ENCODE measurements around the gene MTHFR.

MTHFR gene

DNA sequence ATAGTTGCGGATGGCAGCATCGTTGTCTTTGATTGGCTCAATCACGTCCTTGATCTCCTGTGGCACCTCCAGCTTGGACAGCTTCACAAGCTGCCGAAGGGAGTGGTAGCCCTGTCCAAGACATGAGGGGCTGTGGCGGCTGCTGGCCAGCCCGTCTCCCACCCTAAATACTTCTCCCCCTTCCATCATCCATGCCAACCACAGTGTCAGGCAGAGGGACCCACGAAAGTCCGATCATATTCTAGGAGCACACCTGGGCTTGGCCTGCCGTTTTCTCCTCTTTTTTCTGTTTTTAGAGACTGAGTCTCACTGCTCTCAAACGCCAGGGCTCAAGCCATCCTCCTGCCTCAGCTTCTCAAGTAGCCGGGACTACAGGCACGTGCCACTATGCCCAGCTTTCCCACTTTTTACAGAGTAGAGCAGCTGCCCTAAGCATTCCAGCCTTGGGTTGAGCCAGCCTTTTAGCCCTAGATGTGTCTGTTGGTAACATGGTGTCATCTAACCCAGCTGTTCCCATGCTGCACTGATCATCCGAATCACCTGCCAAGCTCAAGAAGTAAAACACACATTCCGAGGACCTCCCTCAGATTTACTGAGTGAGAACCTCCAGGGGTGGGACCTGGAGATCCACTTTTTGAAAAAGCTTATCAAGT lies 10.4 kb downstream of the MTHFR start:
- no peak for DNase-seq

DNA sequence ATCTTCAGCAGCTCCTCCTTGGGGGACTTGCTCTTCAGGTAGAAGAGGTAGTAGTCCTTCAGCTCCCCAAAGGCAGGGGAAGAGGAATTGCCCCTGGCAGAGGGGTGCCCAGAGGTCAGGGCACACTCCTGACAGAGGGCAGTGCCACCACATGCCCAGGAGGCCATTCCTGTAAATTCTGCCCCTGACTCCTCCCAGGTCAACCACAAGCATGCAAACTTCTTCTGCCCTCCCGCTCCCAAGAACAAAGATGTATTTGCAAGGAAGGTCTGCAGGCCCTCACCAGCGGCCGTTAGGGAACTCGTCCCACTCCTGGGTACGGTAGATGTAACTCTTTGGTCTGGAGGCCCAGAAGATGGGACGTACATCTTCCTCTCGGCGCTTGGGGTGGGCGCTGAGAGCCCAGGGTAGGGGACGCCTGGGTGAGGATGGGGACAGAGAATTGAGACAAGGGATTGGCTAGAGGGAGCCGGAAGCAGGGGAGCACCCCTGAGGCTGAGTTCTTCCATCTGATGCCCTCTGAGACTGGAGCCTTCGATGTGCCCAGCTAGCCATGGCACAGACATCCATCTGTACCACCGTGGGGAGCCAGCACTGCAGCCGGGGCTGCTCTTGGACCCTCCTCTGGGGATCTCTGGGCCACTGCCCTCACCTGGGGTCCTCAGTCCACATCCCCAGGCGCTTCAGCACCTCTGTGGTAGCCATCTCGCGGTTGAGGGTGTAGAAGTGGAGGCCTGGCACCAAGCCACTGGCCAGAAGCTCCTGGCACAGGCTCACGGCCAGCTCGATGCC lies 11.1 kb downstream of the MTHFR start:
- no peak for DNase-seq

DNA sequence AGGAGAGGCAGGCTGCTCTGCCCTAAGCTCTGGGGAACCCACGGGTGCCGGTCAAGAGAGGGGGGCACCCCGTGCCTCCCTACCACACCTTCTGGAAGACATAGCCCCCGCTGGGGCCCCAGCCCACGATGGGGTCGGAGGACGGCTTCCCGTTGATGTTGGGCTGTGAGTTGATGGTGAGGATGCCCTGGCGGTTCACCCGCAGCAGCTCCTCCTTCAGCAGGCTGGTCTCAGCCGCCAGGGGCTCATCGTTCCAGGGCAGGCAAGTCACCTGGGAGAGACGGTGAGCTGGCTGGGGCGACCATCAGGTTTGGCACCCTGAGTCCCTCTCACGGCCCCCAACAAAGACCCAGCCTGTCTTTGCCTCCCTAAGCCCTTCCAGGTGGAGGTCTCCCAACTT lies 11.9 kb downstream of the MTHFR start:
- no peak for DNase-seq

DNA sequence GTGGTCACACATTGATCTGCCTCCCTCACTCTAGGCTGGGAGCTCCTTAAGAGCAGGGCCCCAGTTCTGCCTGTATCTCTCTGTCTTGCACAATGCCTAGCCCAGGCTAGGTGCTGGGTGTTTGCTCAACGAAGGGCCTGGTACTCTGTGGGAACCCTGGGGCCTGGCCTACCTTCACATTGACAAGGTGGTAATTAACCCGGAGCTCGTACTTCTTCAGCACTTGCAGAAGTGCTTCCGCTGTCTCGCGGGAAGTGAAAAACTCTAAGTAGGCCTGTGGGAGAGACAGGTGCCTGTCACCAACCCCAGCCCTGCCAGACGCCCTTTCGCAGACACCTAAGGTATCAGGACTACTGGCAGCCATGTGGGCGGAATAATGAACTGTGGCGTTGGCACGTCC lies 13.7 kb downstream of the MTHFR start:
- no peak for DNase-seq

DNA sequence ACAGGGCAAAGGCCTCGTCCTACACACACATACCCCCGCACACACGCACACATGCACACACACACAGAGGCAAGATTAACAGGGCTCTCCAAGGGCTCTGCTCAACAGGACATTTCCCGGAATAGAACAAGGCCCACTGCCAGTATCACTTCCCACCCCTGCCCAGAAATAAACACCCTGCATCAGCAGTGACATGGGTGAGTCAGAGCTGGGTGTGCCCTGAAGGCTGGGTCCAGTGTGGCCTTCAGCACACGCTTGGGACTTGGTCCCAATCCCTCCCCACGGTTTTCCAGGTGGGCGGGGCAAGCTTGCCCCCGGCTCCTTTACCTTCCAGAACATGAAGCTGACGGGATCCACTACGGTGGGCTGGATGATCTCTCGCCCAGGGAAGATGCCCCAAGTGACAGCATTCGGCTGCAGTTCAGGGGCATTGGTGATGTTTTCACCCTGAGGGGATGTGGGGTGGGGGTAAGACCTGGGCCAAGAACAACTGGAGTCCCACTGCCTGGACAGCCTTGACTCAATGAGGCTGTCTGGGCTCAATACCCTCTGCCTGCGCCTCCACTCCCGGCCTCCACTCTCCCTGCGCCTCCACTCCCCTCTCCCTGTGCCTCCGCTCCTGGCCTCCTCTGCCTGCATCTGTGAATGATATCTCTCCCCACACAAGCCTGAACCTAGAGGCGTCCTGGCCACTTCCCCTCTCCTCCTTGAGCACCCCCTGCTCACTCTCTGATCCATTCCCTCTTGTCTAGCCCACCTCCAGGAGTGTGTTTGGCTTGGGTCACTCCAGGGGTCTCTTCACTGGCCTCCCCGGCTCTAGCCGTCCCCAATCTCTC lies 14.7 kb downstream of the MTHFR start:
- DNase-seq: no peak

- DNase-seq: no peak
These were observed 15.5 kb downstream of the MTHFR start for GRCh38 chr1:11790101-11790879.

DNA sequence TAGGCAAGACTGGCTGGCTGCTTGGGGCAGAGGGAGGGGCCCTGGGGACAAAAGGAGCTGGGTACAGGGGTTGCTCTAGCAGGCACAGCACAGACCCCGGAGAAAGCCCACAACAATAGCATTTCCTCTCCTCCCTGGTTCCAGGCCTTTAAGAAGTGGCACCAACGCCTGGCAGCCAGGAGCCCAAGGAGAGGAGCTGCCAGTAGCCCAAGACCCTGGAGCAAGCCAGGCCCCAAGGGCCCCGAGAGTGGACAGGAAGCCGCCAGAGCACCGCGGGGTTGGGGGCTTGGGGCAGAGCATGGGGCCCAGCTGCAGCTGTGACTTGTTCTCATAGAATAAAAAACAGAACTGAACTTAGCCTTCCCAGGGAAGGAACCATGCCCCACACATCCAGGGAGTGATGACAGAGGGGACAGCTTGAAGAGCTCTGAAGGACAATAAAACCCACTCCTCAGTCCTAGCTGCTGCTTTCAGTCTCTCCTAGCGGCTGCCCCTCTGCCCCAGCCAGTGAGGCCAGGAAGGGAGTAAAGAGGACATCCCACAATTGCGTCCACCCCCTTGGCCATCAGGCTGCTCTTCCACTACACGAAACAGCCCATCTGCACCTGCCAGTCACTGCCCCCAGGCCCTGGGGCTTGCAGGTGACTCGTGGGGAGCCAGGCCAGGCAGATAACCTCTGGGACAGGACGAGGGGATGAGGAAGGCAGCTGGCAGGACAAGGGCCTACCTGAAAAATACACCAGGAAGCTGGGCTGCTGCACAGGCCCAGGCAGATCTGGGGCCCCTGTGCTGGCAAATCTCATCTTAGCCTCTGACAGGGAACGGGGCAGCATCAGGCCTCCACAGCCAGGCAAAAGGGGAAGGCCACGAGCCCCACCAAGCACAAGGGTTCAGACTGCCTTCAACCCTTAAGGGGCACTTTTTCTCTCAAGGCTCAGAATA lies 16.4 kb downstream of the MTHFR start:
- no peak for DNase-seq

- DNase-seq: no peak
These were observed 17.2 kb downstream of the MTHFR start for GRCh38 chr1:11788549-11789053.

GRCh38 chr1:11787804-11788436 lies 17.8 kb downstream of the MTHFR start:
- DNase-seq: no peak

DNA sequence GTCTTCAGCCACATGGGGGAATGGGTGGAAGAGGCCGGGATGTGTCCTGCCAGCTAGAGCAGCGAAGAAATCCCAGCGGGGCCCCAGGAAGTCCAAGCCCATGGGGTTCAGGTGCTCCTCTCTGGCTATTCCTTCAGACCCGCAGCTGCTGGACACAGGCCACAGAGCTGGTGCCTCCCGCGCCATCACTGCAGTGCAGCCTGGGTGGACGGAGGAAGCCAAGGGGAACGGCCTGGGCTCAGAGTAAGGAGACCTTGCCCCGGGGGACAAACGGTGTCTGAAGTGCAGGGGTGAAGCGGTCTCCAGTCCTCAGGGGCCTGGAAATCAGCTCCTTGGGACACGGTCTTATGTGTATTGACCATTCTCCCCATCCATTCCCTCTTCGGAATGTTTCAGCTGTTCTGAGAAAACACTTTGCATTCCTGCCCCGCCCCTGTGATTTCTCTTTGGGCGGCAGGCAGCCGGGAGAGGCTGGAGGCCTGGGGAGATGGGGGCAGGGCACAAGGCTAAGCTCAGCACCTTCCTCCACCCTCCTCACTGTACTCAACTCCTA lies 18.4 kb downstream of the MTHFR start:
- DNase-seq: no peak

GRCh38 chr1:11786168-11786567 lies 19.6 kb downstream of the MTHFR start:
- DNase-seq: no peak

DNA sequence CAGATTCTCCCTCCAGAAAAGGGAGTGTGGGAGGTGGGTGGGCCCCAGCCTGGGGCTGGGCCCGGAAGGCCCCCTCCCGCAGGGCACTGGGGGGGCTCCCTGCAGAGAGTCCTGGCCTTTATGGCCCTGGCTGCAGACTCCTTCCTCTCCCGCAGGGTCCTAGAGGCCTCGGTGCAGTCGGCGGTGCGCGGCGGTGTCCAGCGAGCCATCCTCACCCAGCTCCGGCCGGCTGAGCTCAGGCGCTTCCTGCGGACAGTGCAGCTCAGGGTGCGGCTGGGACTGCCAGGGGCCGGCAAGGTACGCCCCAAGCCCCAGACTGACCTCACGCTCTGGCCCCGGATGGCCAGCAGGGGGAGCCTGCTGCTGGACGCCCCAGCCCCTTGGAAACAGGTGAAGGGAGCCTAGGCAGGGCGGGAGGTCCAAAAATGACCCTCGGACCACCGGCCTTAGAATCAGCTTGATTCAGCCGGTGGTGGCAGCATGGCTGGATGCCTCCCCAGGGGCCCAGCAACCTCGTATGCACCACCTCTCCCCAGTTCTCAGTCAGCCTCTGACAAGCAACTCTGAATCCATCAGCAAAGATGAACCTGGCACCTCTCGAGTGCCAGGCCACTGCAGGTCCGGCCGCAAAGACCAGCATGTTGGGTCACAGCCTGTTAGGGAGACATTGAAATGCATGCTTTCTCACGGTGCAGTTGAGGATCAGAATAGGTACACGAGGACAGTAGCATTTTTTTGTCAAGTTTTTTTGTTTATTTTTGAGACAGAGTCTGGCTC lies 20.6 kb downstream of the MTHFR start:
- no peak for DNase-seq

- no peak for DNase-seq
These were observed 21.3 kb downstream of the MTHFR start for GRCh38 chr1:11784256-11784992.

- DNase-seq: no peak
These were observed 22.2 kb downstream of the MTHFR start for GRCh38 chr1:11783556-11783955.

GRCh38 chr1:11782127-11782708 lies 23.5 kb downstream of the MTHFR start:
- DNase-seq: no peak

- DNase-seq: no peak
These were observed 24.5 kb downstream of the MTHFR start for GRCh38 chr1:11781297-11781696.

DNA sequence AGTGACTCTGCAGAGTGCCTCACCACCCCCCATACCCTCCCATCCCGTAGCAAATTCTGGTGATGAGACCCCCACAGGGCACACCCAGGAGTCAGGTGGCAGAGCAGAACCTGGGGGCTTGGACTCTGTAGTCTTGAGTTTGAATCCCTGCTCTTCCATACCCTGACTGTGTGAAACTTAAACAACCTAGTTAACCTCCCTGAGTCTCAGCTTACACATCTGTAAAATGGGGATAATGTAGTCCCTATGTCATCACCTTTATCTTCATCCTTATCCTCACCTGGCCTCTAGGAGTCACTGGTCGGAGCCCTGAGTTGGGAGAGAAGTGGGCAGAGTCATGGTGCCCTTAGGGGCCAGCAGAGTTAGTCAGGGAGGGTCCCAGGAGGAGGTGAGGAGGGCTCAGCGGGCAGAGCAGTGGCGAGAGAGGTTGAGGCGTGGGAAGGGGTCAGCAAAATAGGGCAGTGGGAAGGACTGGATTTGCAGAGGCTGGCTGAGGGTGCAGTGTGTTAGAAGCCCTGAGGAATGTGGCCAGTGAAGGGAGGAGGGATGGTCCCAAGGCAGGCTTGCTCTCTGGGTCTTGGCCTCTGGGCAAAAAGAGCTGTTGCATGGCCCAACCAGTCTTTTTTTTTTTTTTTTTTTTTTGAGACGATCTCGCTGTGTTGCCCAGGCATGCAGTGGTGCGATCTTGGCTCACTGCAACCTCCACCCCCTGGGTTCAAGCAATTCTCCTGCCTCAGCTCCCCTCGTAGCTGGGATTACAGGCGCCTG lies 25.2 kb downstream of the MTHFR start:
- DNase-seq: no peak
